ENCODE measurements around the gene ZBTB12. TPM values are rescaled to one million over a fixed set of nuclear protein-coding genes. Genes with fewer than 3 reads are reported as not detected.
A peak's percentile ranks its signal among the peaks of the same experiment; 100 is the strongest.
"Not testable (repeated sequence)": the region's sequence is repeated elsewhere in the genome, so short reads cannot be mapped to it uniquely, and the experiment has no call there.

Gene ZBTB12
- total and polyA plus RNA-seq, 2 of the 4 experiments (the other 2 are of a cell fraction), result 2.0 to 8.5 TPM

GRCh38 chr6:31864123-31864562 lies 37.7 kb downstream of the ZBTB12 start:
- dilution Hi-C loops (cut with HindIII; ENCODE audit: low sequenced_read_pairs, unreplicated experiment); H3K4me1 ChIP-seq (ENCODE audit: control insufficient read depth, insufficient read depth, low read length); H3K18ac ChIP-seq (ENCODE audit: low read depth, low read length); H3K14ac ChIP-seq (replicated peaks; ENCODE audit: low read depth, low read length); H3K27me3 ChIP-seq (ENCODE audit: control insufficient read depth, insufficient read depth, low read length); H2BK120ac ChIP-seq (ENCODE audit: low read depth, low read length); H3K9me1 ChIP-seq (ENCODE audit: insufficient read depth, low read length); H2BK5ac ChIP-seq (ENCODE audit: low read depth, low read length, poor library complexity, severe bottlenecking); DNase-seq; in situ Hi-C loops (cut with MboI; ENCODE audit: low sequenced_read_pairs); CTCF ChIA-PET; H2BK20ac ChIP-seq (ENCODE audit: low read depth, low read length); H4K91ac ChIP-seq (ENCODE audit: insufficient read depth, low read depth, low read length); H4K5ac ChIP-seq (ENCODE audit: low read depth, low read length); H3K9me3 ChIP-seq (ENCODE audit: control insufficient read depth, insufficient read depth, low read length); H2BK15ac ChIP-seq (ENCODE audit: low read depth, low read length); BruUV-seq (replicated peaks); H3K27ac ChIP-seq (ENCODE audit: insufficient read depth, low read length); H3K23ac ChIP-seq (ENCODE audit: low read depth, low read length); H4K20me1 ChIP-seq (ENCODE audit: insufficient read depth, low read length); intact Hi-C loops (cut with micrococcal nuclease); ATAC-seq (ENCODE audit: low read depth); H3K56ac ChIP-seq (ENCODE audit: extremely low read depth, insufficient read depth, low read length): not testable (repeated sequence)
- Histone ChIP-seq H3K4me3 (ENCODE audit: insufficient read depth, low read depth, low read length) (peak overlapping the region; percentile 60), H3K4ac (ENCODE audit: low read depth, low read length) (peak overlapping the region; percentile 53; the same call in 1 of the 2 replicates), H3K36me3 (ENCODE audit: control insufficient read depth, insufficient read depth, low read length) (peaks cover 18% of the 10 kb centered on the region), H2AK9ac (replicated peaks; ENCODE audit: low read depth, low read length, poor library complexity) (peak overlapping the region; percentile 83), H4K8ac (ENCODE audit: low read depth in 2 of 2, low read length in 2 of 2) (peak overlapping the region in 1 of 2 experiments; percentile 1; a peak in 1 of 4 replicates), H3K9ac (ENCODE audit: low read depth, low read length) (peak overlapping the region; percentile 17; the same call in 1 of the 2 replicates), H3K79me1 (ENCODE audit: low read depth in 1 of 2, low read length in 2 of 2) (peaks cover 7 to 20% of the 10 kb centered on the region in 2 experiments; a peak in 2 of 4 replicates), H2AFZ (replicated peaks; ENCODE audit: low read length, poor library complexity) (peak overlapping the region; percentile 97), H3K4me2 (ENCODE audit: low read depth, low read length) (peak overlapping the region; percentile 71), H2AK5ac (ENCODE audit: low read depth, low read length) (peak overlapping the region; percentile 86)
- 40% methylated on average over 5 of the region's 16 CpGs; no CpG with 5 or more reads in 1 of the 2 experiments for WGBS, 2 experiments (ENCODE audit: extremely low coverage in 2 of 2, insufficient read length in 1 of 2)
- POLR2A ChIA-PET (ENCODE audit: unreplicated experiment), result interaction anchor here (0.6 kb wide), 2 partner anchors 95 to 242 kb away, joined by 3 read pairs; partner anchors contain the start of gene SKIC2

Data from IMR-90 (cell line).